Measurements from ENCODE around the gene CCSER1. TPM values are rescaled to one million over a fixed set of nuclear protein-coding genes. Genes with fewer than 3 reads are reported as not detected.

CCSER1 gene
- total RNA-seq, 3 donors from 2014 or later (not counting 1 experiment from before 2014, with no cell fraction given), result 0.87 to 1.1 (median 1.1) TPM

- no CpG with 5 or more reads among the region's 3 CpGs for WGBS (ENCODE audit: insufficient coverage)
- H3K27me3 Mint-ChIP-seq (ENCODE audit: low read depth in 2 of 2), result no peaks in the 10 kb centered on the region
- peaks cover 0 to 2% of the 10 kb centered on the region in 2 donors for H3K9me3 Mint-ChIP-seq
- no peak for ATAC-seq
- intact Hi-C loops (cut with micrococcal nuclease), result no loop called here
- no peak overlapping the region for H3K27ac Mint-ChIP-seq
- H3K4me3 Mint-ChIP-seq, result no peak overlapping the region
- Histone ChIP-seq H3K27me3 (ENCODE audit: control insufficient read depth, insufficient read depth, low read length) (no peaks in the 10 kb centered on the region), H3K4me1 (ENCODE audit: control insufficient read depth, insufficient read depth, low read length) (no peaks in the 10 kb centered on the region), H3K4me3 (ENCODE audit: low read length) (no peak overlapping the region), H3K9me3 (ENCODE audit: control insufficient read depth, insufficient read depth, low read length) (no peaks in the 10 kb centered on the region), H3K27ac (ENCODE audit: low read length) (no peak overlapping the region), H3K36me3 (ENCODE audit: control insufficient read depth, insufficient read depth, low read length) (no peaks in the 10 kb centered on the region)
- no peak for TF ChIP-seq CTCF (IDR thresholded peaks at IDR 0.05)
- no peaks in the 10 kb centered on the region for H3K36me3 Mint-ChIP-seq
- H3K4me1 Mint-ChIP-seq, result no peaks in the 10 kb centered on the region
- no peak for DNase-seq
Observed at GRCh38 chr4:90189178-90189577, 62.0 kb downstream of the CCSER1 start.

- intact Hi-C loops (cut with micrococcal nuclease), result no loop called here
- H3K36me3 ChIP-seq (ENCODE audit: control insufficient read depth, insufficient read depth, low read length), result no peaks in the 10 kb centered on the region
- DNase-seq (no peak), ATAC-seq (no peak)
- H3K4me1 Mint-ChIP-seq, result no peaks in the 10 kb centered on the region
- no peak overlapping the region for H3K27ac ChIP-seq (ENCODE audit: low read length)
- H3K27ac Mint-ChIP-seq, result no peak overlapping the region
- no peaks in the 10 kb centered on the region for H3K4me1 ChIP-seq (ENCODE audit: control insufficient read depth, insufficient read depth, low read length)
- TF ChIP-seq CTCF (IDR thresholded peaks at IDR 0.05), result no peak
- H3K4me3 Mint-ChIP-seq, result no peak overlapping the region
- no peaks in the 10 kb centered on the region for H3K36me3 Mint-ChIP-seq
- no peaks in the 10 kb centered on the region for H3K27me3 Mint-ChIP-seq (ENCODE audit: low read depth in 2 of 2)
- no peaks in the 10 kb centered on the region for H3K27me3 ChIP-seq (ENCODE audit: control insufficient read depth, insufficient read depth, low read length)
- H3K9me3 Mint-ChIP-seq, result peaks cover 0 to 2% of the 10 kb centered on the region in 2 donors
- no peak overlapping the region for H3K4me3 ChIP-seq (ENCODE audit: low read length)
- no peaks in the 10 kb centered on the region for H3K9me3 ChIP-seq (ENCODE audit: control insufficient read depth, insufficient read depth, low read length)
- 92% methylated on average over 4 of the region's 4 CpGs for WGBS (ENCODE audit: insufficient coverage)
Observed at GRCh38 chr4:90189946-90190345, 62.8 kb downstream of the CCSER1 start.

GRCh38 chr4:90190525-90190924, 63.3 kb downstream of the CCSER1 start:
- H3K9me3 Mint-ChIP-seq, result peaks cover 2% of the 10 kb centered on the region in 2 donors
- H3K36me3 Mint-ChIP-seq, result no peaks in the 10 kb centered on the region
- H3K27me3 Mint-ChIP-seq (ENCODE audit: low read depth in 2 of 2), result no peaks in the 10 kb centered on the region
- no peaks in the 10 kb centered on the region for H3K36me3 ChIP-seq (ENCODE audit: control insufficient read depth, insufficient read depth, low read length)
- no peaks in the 10 kb centered on the region for H3K27me3 ChIP-seq (ENCODE audit: control insufficient read depth, insufficient read depth, low read length)
- TF ChIP-seq CTCF (IDR thresholded peaks at IDR 0.05), result no peak
- no peak overlapping the region for H3K27ac Mint-ChIP-seq
- H3K27ac ChIP-seq (ENCODE audit: low read length), result no peak overlapping the region
- DNase-seq (no peak), ATAC-seq (no peak)
- H3K4me1 ChIP-seq (ENCODE audit: control insufficient read depth, insufficient read depth, low read length), result no peaks in the 10 kb centered on the region
- no peak overlapping the region for H3K4me3 Mint-ChIP-seq
- no peak overlapping the region for H3K4me3 ChIP-seq (ENCODE audit: low read length)
- intact Hi-C loops (cut with micrococcal nuclease), result no loop called here
- H3K4me1 Mint-ChIP-seq, result no peaks in the 10 kb centered on the region
- WGBS (ENCODE audit: insufficient coverage), result no CpG with 5 or more reads among the region's 1 CpG
- H3K9me3 ChIP-seq (ENCODE audit: control insufficient read depth, insufficient read depth, low read length), result no peaks in the 10 kb centered on the region

- Histone ChIP-seq H3K4me3 (ENCODE audit: low read length) (no peak overlapping the region), H3K9me3 (ENCODE audit: control insufficient read depth, insufficient read depth, low read length) (no peaks in the 10 kb centered on the region), H3K27me3 (ENCODE audit: control insufficient read depth, insufficient read depth, low read length) (no peaks in the 10 kb centered on the region), H3K27ac (ENCODE audit: low read length) (no peak overlapping the region), H3K4me1 (ENCODE audit: control insufficient read depth, insufficient read depth, low read length) (no peaks in the 10 kb centered on the region), H3K36me3 (ENCODE audit: control insufficient read depth, insufficient read depth, low read length) (no peaks in the 10 kb centered on the region)
- peaks cover 2 to 9% of the 10 kb centered on the region in 2 donors for H3K9me3 Mint-ChIP-seq
- no peaks in the 10 kb centered on the region for H3K27me3 Mint-ChIP-seq (ENCODE audit: low read depth in 2 of 2)
- H3K4me1 Mint-ChIP-seq, result no peaks in the 10 kb centered on the region
- 100% methylated on average over 1 of the region's 2 CpGs for WGBS (ENCODE audit: insufficient coverage)
- no peak for DNase-seq
- H3K4me3 Mint-ChIP-seq, result no peak overlapping the region
- no peak overlapping the region for H3K27ac Mint-ChIP-seq
- ATAC-seq, result no peak
- TF ChIP-seq CTCF (IDR thresholded peaks at IDR 0.05), result no peak
- intact Hi-C loops (cut with micrococcal nuclease), result no loop called here
- no peaks in the 10 kb centered on the region for H3K36me3 Mint-ChIP-seq
Observed at GRCh38 chr4:90198086-90198847, 71.1 kb downstream of the CCSER1 start.
